Fibroblast of mammary gland (primary cell): ENCODE results near the gene MCRIP2.

ENCODE experiments used
- DNase-seq: peaks from one replicate; pipeline ENCODE4 v3.0.0-alpha.2; 2010; ENCODE audit warnings: low read depth
- H3K4me3 ChIP-seq: 2 replicates; pipeline ENCODE4 v1.5.1; 2011; ENCODE audit warnings: low read depth, mild to moderate bottlenecking, low read length, moderate library complexity; ENCODE audit not compliant: control insufficient read depth
- CTCF ChIP-seq: conservative IDR thresholded peaks from 2 replicates; pipeline ENCODE4 v1.5.1; 2011; ENCODE audit warnings: low read depth, low read length, inconsistent platforms; ENCODE audit not compliant: control insufficient read depth, insufficient read depth

The MCRIP2 gene

GRCh38 chr16:659618-660017 is 18.0 kb downstream of the MCRIP2 start:
- no peak for DNase-seq
- no peak for TF ChIP-seq CTCF
- no peak overlapping the region for H3K4me3 ChIP-seq

GRCh38 chr16:660132-660458 is 18.5 kb downstream of the MCRIP2 start:
- no peak for TF ChIP-seq CTCF
- no peak for DNase-seq
- H3K4me3 ChIP-seq: no peak overlapping the region

GRCh38 chr16:660459-661183 is 19.0 kb downstream of the MCRIP2 start:
- H3K4me3 ChIP-seq: no peak overlapping the region
- peak; percentile 56 for TF ChIP-seq CTCF
- DNase-seq: peak; percentile 91

GRCh38 chr16:661184-661821 is 19.7 kb downstream of the MCRIP2 start:
- no peak for TF ChIP-seq CTCF
- DNase-seq: no peak
- H3K4me3 ChIP-seq: no peak overlapping the region

- DNase-seq: no peak
- no peak overlapping the region for H3K4me3 ChIP-seq
- TF ChIP-seq CTCF: no peak
Observed at GRCh38 chr16:662095-662494, 20.5 kb downstream of the MCRIP2 start.

GRCh38 chr16:662597-662996 is 21.0 kb downstream of the MCRIP2 start:
- TF ChIP-seq CTCF: no peak
- no peak overlapping the region for H3K4me3 ChIP-seq
- no peak for DNase-seq

- DNase-seq: no peak
- H3K4me3 ChIP-seq: no peak overlapping the region
- TF ChIP-seq CTCF: no peak
Observed at GRCh38 chr16:666572-666971, 24.9 kb downstream of the MCRIP2 start.
